ENCODE measurements around the gene KLHL28.
A peak's percentile ranks its signal among the peaks of the same experiment; 100 is the strongest.

The KLHL28 gene

GRCh38 chr14:44960146-44960545 is 1.6 kb downstream of the KLHL28 start:
- DNase-seq, result no peak

- DNase-seq, result no peak
Measured at GRCh38 chr14:44959538-44959937, 2.2 kb downstream of the KLHL28 start.

GRCh38 chr14:44956866-44957265 is 4.9 kb downstream of the KLHL28 start:
- DNase-seq, result no peak

GRCh38 chr14:44955528-44955927 is 6.2 kb downstream of the KLHL28 start:
- no peak for DNase-seq

- no peak for DNase-seq
Measured at GRCh38 chr14:44954750-44955149, 7.0 kb downstream of the KLHL28 start.

GRCh38 chr14:44952391-44953110 is 9.2 kb downstream of the KLHL28 start:
- no peak for DNase-seq

GRCh38 chr14:44951051-44951450 is 10.7 kb downstream of the KLHL28 start:
- no peak for DNase-seq

- peak; percentile 92 for DNase-seq
Measured at GRCh38 chr14:44945264-44945663, 16.5 kb downstream of the KLHL28 start.

GRCh38 chr14:44944107-44944506 is 17.6 kb downstream of the KLHL28 start:
- DNase-seq, result no peak

GRCh38 chr14:44942436-44942835 is 19.3 kb downstream of the KLHL28 start:
- DNase-seq, result no peak

- peak; percentile 44 for DNase-seq
Measured at GRCh38 chr14:44941591-44941990, 20.2 kb downstream of the KLHL28 start.

- no peak for DNase-seq
Measured at GRCh38 chr14:44940944-44941343, 20.8 kb downstream of the KLHL28 start.

- peak; percentile 72 for DNase-seq
Measured at GRCh38 chr14:44940211-44940610, 21.5 kb downstream of the KLHL28 start.

GRCh38 chr14:44937547-44937946 is 24.2 kb downstream of the KLHL28 start:
- DNase-seq, result no peak

GRCh38 chr14:44935155-44935554 is 26.6 kb downstream of the KLHL28 start:
- DNase-seq, result no peak

GRCh38 chr14:44928793-44929192 is 33.0 kb downstream of the KLHL28 start:
- DNase-seq, result no peak

GRCh38 chr14:44914849-44915248 is 46.9 kb downstream of the KLHL28 start:
- no peak for DNase-seq

- DNase-seq, result no peak
Measured at GRCh38 chr14:44912041-44912869, 49.5 kb downstream of the KLHL28 start.

- no peak for DNase-seq
Measured at GRCh38 chr14:44910821-44911220, 50.9 kb downstream of the KLHL28 start.

GRCh38 chr14:44901696-44902095 is 60.1 kb downstream of the KLHL28 start:
- no peak for DNase-seq

- no peak for DNase-seq
Measured at GRCh38 chr14:44898551-44898950, 63.2 kb downstream of the KLHL28 start.

- no peak for DNase-seq
Measured at GRCh38 chr14:44897845-44898151, 63.9 kb downstream of the KLHL28 start.

GRCh38 chr14:44897041-44897844 is 64.5 kb downstream of the KLHL28 start:
- DNase-seq, result peak; percentile 98
